Hindlimb muscle (tissue), 1 donor: ENCODE data around the gene CFAP46. TPM values are rescaled to one million over a fixed set of nuclear protein-coding genes. Genes with fewer than 3 reads are reported as not detected.
"Not testable (repeated sequence)": the region's sequence is repeated elsewhere in the genome, so short reads cannot be mapped to it uniquely, and the experiment has no call there.

Experiments used
- DNase-seq: peaks from one replicate; pipeline ENCODE4 v3.0.0-alpha.2; 2013
- polyA plus RNA-seq: library from polyadenylated mRNA; unstranded; fragments of 120-200 nt; gene quantifications from one replicate; pipeline ENCODE4 v1.2.1, GENCODE V29; 2013; ENCODE audit not compliant: insufficient read length

CFAP46 gene
- polyA plus RNA-seq, 1 donor: 0.12 TPM

- no peak for DNase-seq
These were observed 37.4 kb upstream of the CFAP46 start for GRCh38 chr10:132979491-132980425.

GRCh38 chr10:132978542-132978941, 36.2 kb upstream of the CFAP46 start:
- DNase-seq: no peak

DNA sequence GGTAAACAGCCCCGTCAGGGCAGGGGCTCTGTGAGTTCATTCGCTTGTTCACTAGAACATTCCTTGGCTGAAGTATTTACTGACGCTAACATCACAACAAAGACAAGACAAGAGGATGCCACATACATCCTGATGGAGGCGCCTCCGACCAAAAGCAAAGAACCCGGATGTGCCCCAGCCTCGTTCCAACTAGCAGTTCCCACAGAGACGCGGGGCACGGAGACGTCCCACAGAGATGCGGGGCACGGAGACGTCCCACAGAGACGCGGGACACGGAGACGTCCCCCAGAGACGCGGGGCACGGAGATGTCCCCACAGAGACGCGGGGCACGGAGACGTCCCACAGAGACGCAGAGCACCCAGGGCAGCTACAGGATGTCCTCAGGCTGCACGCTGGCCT, 35.4 kb upstream of the CFAP46 start:
- DNase-seq: no peak

DNA sequence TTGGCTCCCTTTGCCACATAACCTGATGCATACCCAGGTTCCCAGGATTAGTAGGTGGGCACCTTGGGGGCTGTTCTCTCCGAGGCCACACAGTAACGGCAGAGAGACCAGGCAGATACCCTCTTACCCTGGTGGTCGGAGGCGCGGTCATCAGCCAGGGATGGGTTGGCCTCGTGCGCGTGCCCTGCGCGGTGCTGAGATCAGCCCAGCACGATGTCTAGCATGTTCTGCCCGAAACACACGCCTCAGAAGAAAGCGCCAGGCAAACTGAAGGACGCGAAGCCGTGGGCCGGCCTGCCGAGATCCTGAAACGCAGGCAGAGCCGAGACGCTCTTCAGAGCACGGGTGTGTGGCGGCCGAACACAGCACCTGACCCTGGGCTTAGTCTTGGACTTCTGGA, 34.7 kb upstream of the CFAP46 start:
- no peak for DNase-seq

DNA sequence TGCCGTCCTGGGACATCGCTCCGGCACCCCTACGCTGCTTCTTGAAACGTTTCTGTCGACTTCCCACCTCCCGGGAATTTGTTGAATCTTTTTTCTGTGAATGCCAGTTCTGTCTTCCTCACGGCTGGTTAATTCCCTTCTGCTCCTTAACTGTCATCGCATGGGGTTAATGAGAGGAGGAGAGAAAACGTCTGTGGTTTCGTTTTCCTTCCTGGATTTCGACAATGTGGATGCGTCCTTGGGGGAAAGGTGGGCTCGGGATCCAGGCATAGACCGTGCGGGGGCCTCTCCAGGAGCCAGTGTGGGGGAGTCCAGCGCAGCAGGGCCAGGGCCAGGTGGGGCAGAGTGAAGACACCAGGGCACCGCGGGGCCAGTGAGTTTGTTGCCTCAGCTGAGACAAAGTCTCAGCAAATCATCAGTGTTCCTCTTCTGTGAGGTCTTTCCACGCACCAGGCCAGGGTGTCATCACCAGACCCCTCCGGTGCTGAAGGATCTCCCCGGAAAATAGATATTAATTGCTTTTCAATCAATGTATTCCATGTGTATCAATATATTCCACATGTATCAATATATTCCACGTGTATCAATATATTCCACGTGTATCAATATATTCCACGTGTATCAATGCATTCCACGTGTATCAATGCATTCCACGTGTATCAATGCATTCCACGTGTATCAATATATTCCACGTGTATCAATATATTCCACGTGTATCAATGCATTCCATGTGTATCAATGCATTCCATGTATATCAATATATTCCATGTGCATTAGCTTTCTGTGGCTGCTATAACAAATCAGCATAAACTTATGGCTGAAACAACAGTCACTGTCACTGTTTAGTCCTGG, 33.7 kb upstream of the CFAP46 start:
- DNase-seq: no peak

DNA sequence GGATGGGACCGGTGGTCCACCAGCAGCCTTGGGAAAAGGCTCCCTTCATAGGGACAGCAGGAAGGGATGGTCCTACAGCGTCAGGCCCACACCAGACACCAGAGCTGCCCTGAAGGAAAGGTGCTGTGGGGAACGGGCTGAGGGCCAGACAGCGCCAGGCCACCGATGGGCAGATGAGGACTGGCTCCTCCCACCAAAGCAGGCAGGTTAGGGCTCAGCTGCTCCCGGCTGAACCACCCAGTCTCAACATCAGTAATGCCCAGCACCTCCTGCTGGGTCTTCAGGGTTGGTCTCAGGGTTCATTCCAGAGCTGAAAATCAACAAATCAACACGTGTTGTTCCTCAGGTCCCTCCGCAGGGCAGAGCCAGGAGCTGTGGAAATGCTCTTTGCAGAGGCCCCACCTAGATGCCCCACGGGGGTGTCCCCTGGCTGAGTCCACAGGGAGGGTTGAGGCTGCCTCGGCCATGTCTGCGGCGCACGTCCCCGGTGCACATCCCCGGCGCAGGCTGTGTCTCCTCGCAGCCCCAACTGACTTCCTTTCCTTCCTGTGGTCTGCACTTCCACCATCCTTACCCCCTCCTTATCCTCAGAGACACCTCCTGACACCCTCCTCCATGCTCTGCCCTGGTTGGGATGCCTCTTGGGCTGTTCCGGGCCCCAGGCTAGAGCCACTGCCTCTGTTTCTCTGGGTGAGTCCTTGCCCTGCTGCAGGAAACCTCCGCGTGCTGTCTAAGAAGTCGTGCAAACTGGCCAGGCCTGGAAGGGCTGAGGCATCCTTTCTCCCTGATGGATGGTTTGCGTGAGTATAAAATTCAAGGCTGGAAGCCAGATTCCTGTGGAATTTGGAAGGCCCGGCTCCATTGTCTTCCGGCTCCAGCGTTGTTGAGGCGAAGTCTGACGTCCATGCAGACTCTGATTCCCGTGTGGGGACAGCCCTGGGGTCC, 32.8 kb upstream of the CFAP46 start:
- DNase-seq: no peak

GRCh38 chr10:132974249-132974796, 32.0 kb upstream of the CFAP46 start:
- DNase-seq: no peak

- no peak for DNase-seq
These were observed 31.5 kb upstream of the CFAP46 start for GRCh38 chr10:132973903-132974241.

- no peak for DNase-seq
These were observed 30.9 kb upstream of the CFAP46 start for GRCh38 chr10:132972986-132973902.

DNA sequence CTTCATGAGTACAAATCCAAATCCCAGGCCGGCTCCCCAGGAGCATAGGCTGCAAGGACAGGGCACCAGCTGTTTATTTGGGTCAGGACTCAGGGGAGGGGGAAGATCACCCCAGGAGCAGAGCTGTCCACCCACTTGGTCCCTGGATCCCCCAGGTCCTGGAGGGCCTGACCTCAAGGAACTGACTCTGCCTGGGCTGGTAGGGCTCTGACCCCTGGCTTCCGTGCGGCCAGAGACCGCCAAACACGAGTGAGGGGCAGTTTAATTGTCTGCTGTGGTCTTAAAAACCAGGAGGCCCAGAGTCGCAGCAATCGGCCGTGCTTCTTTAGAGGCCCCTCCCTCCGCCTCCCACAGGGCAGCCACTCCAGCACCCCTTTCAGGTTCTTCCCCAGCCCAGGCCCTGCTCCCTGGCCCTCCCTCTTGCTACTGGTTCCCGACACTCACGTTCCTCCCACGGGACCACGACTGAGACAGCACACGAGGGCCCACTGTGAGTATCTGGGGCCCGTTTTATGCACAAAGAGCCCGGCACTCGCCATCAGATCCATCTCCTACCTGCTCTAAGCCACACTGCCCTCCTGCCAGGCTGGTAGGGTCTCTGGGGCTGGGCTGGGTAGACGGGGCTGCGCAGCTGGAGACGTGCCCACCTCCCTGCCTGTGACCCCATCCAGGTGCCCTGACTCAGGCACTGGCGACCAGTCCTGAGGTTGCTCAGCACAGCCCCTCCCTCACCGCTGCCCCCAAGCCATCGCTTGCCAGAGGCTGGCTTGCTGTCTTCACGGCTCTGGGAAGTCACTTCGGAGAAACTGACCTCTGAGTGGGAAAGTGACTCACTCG, 30.0 kb upstream of the CFAP46 start:
- no peak for DNase-seq

- DNase-seq: no peak
These were observed 29.2 kb upstream of the CFAP46 start for GRCh38 chr10:132971448-132972148.

GRCh38 chr10:132970641-132971438, 28.5 kb upstream of the CFAP46 start:
- no peak for DNase-seq

DNA sequence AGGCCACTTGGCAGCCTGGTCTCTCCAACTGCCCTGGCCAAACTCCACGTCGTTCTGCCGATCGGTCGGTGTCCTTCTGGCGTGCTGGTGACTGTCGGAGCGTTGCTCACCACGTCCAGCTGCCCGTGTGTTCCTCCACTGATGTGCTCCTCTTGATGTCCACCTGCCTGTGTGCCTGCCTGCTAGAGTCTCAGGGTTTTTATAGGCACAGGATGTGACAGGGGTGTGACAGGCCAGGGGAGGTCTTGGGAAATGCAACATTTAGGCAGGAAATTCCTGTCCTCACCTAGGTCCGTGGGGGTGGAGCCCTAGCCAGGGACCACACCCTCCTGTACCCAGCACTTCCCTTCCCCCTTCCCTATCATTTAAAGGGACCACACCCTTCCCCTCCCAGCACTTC, 25.2 kb upstream of the CFAP46 start:
- DNase-seq: no peak

DNA sequence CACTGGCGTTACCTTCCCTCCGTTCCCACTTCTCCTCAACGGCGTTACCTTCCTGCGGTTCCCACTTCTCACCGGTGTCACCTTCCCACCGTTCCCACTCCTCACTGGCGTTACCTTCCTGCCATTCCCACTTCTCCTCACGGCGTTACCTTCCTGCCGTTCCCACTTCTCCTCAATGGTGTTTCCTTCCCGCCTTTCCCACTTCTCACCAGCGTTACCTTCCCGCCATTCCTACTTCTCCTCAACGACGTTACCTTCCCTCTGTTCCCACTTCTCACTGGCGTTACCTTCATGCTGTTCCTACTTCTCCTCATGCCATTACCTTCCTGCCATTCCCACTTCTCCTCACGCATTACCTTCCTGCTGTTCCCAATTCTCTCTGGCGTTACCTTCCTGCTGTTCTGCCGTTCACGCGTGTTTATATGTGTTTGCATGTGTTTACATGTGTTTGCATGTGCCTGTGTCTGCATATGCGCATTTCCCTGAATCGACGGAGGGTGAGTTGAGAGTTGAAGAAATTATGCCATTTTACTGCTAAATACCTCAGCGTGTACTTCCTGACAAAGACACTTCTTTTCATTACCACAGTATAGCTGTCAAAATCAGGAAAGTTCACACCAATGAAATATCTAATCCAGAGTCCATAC, 23.2 kb upstream of the CFAP46 start:
- DNase-seq: no peak

DNA sequence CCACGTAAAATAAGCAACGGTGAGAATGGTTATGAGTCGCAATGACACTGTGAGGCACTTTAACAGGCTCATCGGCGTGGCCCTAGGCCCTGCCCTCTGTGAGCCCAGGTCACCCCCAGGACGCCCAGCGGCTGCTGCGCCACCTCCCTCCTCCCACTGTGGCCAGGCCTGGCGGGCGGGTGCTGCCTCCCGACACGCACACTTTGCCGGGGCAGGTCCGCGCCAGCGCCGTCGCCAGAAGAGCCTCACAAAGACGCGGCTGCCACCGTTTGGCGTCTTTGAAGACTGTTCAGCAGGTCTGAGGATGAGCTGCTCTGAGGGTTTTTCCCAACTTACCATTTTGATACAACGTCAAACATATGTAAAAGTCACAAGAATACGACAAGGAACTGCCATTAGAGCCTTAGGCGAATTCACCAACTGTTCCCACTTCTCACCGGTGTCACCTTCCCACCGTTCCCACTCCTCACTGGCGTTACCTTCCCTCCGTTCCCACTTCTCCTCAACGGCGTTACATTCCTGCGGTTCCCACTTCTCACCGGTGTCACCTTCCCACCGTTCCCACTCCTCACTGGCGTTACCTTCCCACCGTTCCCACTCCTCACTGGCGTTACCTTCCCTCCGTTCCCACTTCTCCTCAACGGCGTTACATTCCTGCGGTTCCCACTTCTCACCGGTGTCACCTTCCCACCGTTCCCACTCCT, 22.5 kb upstream of the CFAP46 start:
- DNase-seq: not testable (repeated sequence)

DNA sequence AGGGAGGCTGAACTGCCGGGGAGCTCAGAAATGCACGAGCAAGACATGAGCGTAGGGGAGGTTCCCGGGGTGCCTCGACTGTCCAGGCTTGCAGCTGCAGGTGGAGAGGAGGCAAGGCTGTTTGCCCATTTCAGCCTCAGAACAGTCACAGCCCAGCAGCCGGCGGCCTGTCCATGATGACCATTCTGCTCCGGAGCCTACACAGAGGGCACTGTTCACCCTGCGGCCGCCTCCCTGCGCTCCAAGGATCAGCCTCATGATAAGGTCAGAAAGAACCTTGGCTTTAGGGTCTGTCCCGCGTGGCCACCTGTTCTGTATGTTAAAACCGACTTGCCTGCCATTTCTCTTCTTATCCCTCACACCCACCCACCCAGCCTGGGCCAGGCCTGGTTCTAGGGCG, 21.9 kb upstream of the CFAP46 start:
- no peak for DNase-seq

GRCh38 chr10:132963430-132963960, 21.1 kb upstream of the CFAP46 start:
- no peak for DNase-seq
